ENCODE measurements around the gene CHMP1B.

DNA sequence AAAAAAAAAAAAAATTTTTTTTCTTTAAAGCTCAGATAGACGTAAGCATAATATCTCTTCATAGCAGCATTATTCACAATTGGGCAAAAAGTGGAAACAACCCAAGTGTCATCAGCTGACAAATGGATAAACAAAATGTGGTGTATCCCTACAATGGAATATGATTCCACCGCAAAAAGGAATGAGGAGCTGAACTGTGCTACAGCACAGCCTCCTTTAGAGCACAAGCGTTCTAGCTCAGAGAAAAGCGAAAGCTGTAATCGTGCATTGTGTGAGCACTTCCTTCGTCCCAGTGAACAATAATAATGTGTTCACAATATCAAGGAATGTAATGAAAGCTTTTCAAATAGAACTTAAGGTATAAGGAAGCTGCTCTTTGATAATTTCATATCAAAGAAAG, 11.7 kb upstream of the CHMP1B start:
- TF ChIP-seq EZH2 (IDR thresholded peaks at IDR 0.05; ENCODE audit: insufficient read depth, poor library complexity, severe bottlenecking) (no peak), EZH2phosphoT487 (IDR thresholded peaks at IDR 0.05; ENCODE audit: insufficient read depth, low read depth) (no peak)

All from GM23248 (cell line).